Calu3 (cell line): ENCODE data around the gene PRAF2. TPM values are rescaled to one million over a fixed set of nuclear protein-coding genes. Genes with fewer than 3 reads are reported as not detected.

ENCODE experiments used
- BruUV-seq: library from RNA; stranded (reverse); fragments of 400-500 nt; replicated peaks from 2 replicates; lab custom pipeline; 2021; lab: Mats Ljungman, UMichigan
- CTCF ChIA-PET: fragments of 300-600 bp; sonication (Branson Sonifier 250); formaldehyde crosslinking; loops from one replicate; lab custom pipeline; 2022; ENCODE audit warnings: antibody characterized with exemption; lab: Charles Lee
- DNase-seq: peaks from one replicate; pipeline ENCODE4 v3.0.0; 2022
- H3K27ac Mint-ChIP-seq: one replicate; pipeline ENCODE4 v1.8.0; 2022; ENCODE audit warnings: mixed read lengths; ENCODE audit not compliant: unreplicated experiment
- H3K27me3 Mint-ChIP-seq: one replicate; pipeline ENCODE4 v1.8.0; 2022; ENCODE audit warnings: mixed read lengths; ENCODE audit not compliant: unreplicated experiment
- H3K36me3 Mint-ChIP-seq: one replicate; pipeline ENCODE4 v1.8.0; 2022; ENCODE audit warnings: mild to moderate bottlenecking, moderate library complexity, mixed read lengths; ENCODE audit not compliant: insufficient read depth, unreplicated experiment
- H3K4me1 Mint-ChIP-seq: one replicate; pipeline ENCODE4 v1.8.0; 2022; ENCODE audit warnings: mild to moderate bottlenecking, low read depth, mixed read lengths; ENCODE audit not compliant: unreplicated experiment
- H3K4me3 Mint-ChIP-seq: one replicate; pipeline ENCODE4 v1.8.0; 2022; ENCODE audit warnings: mild to moderate bottlenecking, low read depth, moderate library complexity, mixed read lengths; ENCODE audit not compliant: unreplicated experiment
- H3K9me3 Mint-ChIP-seq: one replicate; pipeline ENCODE4 v1.8.0; 2022; ENCODE audit warnings: low read depth, mixed read lengths; ENCODE audit not compliant: unreplicated experiment
- intact Hi-C: fragments of 100-400 bp; cut with micrococcal nuclease; formaldehyde crosslinking; loops from one replicate; pipeline ENCODE4 v1.10.0; 2022; ENCODE audit not compliant: unreplicated experiment
- total RNA-seq: library from RNA; stranded (reverse); gene quantifications from 2 replicates; pipeline ENCODE4 v1.2.3, GENCODE V29; 2022
- TF ChIP-seq, protein P1 (sequence below): fragments of 200-600 bp; IDR thresholded peaks from one replicate; pipeline ENCODE4 v1.8.0; 2022; ENCODE audit warnings: antibody characterized with exemption; ENCODE audit not compliant: unreplicated experiment

The PRAF2 gene
- total RNA-seq, 1 experiment from 2014 or later, result 16.1 TPM

GRCh38 chrX:49039598-49040375 is 34.0 kb downstream of the PRAF2 start:
- CTCF ChIA-PET, result interaction anchor here (1.0 kb wide), 1 partner anchor 37 kb away, joined by 5 read pairs; the partner anchor contains the start of gene GRIPAP1
- Mint-ChIP-seq H3K36me3 (peaks cover 65% of the 10 kb centered on the region), H3K27ac (peak overlapping the region; percentile 72), H3K9me3 (no peaks in the 10 kb centered on the region), H3K27me3 (no peaks in the 10 kb centered on the region), H3K4me3 (peak overlapping the region; percentile 52), H3K4me1 (peaks cover 36% of the 10 kb centered on the region)
- TF ChIP-seq, protein P1, sequence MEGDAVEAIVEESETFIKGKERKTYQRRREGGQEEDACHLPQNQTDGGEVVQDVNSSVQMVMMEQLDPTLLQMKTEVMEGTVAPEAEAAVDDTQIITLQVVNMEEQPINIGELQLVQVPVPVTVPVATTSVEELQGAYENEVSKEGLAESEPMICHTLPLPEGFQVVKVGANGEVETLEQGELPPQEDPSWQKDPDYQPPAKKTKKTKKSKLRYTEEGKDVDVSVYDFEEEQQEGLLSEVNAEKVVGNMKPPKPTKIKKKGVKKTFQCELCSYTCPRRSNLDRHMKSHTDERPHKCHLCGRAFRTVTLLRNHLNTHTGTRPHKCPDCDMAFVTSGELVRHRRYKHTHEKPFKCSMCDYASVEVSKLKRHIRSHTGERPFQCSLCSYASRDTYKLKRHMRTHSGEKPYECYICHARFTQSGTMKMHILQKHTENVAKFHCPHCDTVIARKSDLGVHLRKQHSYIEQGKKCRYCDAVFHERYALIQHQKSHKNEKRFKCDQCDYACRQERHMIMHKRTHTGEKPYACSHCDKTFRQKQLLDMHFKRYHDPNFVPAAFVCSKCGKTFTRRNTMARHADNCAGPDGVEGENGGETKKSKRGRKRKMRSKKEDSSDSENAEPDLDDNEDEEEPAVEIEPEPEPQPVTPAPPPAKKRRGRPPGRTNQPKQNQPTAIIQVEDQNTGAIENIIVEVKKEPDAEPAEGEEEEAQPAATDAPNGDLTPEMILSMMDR, result no peak
- no TSS peak for BruUV-seq
- peak; percentile 72 for DNase-seq
- intact Hi-C loops, result loop anchor here (2.0 to 10.0 kb wide), 4 partner anchors 37 to 235 kb away; partner anchors contain the start of genes GRIPAP1, HDAC6, KCND1 and PIM2

GRCh38 chrX:49037883-49038475 is 35.8 kb downstream of the PRAF2 start:
- no peak overlapping the region for H3K27ac Mint-ChIP-seq
- CTCF ChIA-PET, result no interaction called here
- BruUV-seq, result no TSS peak
- TF ChIP-seq, protein P1, result no peak
- intact Hi-C loops, result no loop called here
- no peaks in the 10 kb centered on the region for H3K27me3 Mint-ChIP-seq
- DNase-seq, result no peak
- peaks cover 29% of the 10 kb centered on the region for H3K4me1 Mint-ChIP-seq
- H3K9me3 Mint-ChIP-seq, result no peaks in the 10 kb centered on the region
- no peak overlapping the region for H3K4me3 Mint-ChIP-seq
- H3K36me3 Mint-ChIP-seq, result peaks cover 67% of the 10 kb centered on the region

DNA sequence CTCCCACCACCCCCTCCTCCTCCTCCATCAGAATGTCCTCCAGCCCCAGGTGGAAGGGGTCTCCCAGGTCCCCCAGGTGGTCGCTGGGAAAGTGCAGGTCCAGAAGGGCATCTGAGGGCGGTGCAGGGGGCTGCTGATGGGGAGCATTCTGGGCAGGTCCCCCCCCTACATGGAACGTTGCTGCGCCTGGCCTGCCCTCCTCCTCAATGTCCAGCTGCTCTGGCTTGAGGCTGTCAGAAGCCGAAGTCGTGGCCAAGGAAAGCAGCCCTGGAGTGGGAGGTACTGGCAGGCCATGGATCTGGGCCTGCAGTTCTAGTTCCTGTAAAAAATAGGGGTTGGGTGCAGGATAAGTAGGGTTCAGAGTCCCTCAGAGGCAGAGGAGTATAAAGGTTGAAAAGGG is 43.5 kb downstream of the PRAF2 start:
- peaks cover 55% of the 10 kb centered on the region for H3K36me3 Mint-ChIP-seq
- no peak overlapping the region for H3K4me3 Mint-ChIP-seq
- no peak overlapping the region for H3K27ac Mint-ChIP-seq
- CTCF ChIA-PET, result no interaction called here
- no TSS peak for BruUV-seq
- TF ChIP-seq, protein P1, result no peak
- no peaks in the 10 kb centered on the region for H3K9me3 Mint-ChIP-seq
- no peaks in the 10 kb centered on the region for H3K27me3 Mint-ChIP-seq
- H3K4me1 Mint-ChIP-seq, result peaks cover 7% of the 10 kb centered on the region
- intact Hi-C loops, result no loop called here
- no peak for DNase-seq

DNA sequence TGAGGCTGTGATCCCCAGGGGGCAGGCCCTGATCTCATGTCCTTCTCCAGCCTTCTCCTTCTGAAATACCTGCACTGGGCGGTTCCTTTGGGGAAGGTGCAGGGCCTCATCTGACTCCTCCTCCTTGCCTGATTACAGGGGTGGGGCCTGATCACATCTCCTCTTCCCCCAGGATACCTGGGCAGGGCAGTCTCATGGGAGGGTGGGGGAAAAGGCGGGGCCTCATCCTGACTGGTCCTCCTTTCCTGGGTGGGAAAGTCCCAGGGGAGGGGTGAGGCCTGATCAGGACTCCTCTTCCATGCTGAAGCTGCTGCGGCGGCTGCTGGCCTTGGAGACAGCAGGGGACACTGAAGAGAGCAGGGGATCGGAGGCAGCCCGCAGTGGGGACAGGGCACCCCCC is 43.9 kb downstream of the PRAF2 start:
- Mint-ChIP-seq H3K27ac (no peak overlapping the region), H3K27me3 (no peaks in the 10 kb centered on the region), H3K9me3 (no peaks in the 10 kb centered on the region), H3K4me3 (no peak overlapping the region), H3K4me1 (peaks cover 7% of the 10 kb centered on the region), H3K36me3 (peaks cover 55% of the 10 kb centered on the region)
- TF ChIP-seq, protein P1, result no peak
- BruUV-seq, result no TSS peak
- peak; percentile 39 for DNase-seq
- intact Hi-C loops, result no loop called here
- CTCF ChIA-PET, result no interaction called here

Other genes starting within 250 kb of the PRAF2 start
- gene ERAS, start 247.5 kb downstream of the PRAF2 start, total RNA-seq, result 0.47 and 0.49 TPM in 2 replicates
- 53.3 and 70.5 TPM in 2 replicates for gene PCSK1N, start 238.4 kb downstream of the PRAF2 start, total RNA-seq
- gene TIMM17B, start 176.2 kb downstream of the PRAF2 start, total RNA-seq, result 86.1 and 96.8 TPM in 2 replicates
- 110 and 113 TPM in 2 replicates for gene PQBP1, start 176.1 kb downstream of the PRAF2 start, total RNA-seq
- gene SLC35A2, start 162.4 kb downstream of the PRAF2 start, total RNA-seq, result 68.1 and 81.0 TPM in 2 replicates
- 12.8 and 13.9 TPM in 2 replicates for gene PIM2, start 155.0 kb downstream of the PRAF2 start, total RNA-seq
- 67.8 and 73.0 TPM in 2 replicates for gene OTUD5, start 116.4 kb downstream of the PRAF2 start, total RNA-seq
- 8.4 and 9.7 TPM in 2 replicates for gene KCND1, start 102.2 kb downstream of the PRAF2 start, total RNA-seq
- 92.8 and 97.8 TPM in 2 replicates for gene GRIPAP1, start 71.7 kb downstream of the PRAF2 start, total RNA-seq
- gene TFE3, start 30.6 kb downstream of the PRAF2 start, total RNA-seq, result 32.2 and 35.1 TPM in 2 replicates
- gene CCDC120, start 15.0 kb downstream of the PRAF2 start, total RNA-seq, result 30.8 and 39.0 TPM in 2 replicates
- 42.7 and 59.3 TPM in 2 replicates for gene WDR45, start 5.9 kb upstream of the PRAF2 start, total RNA-seq
- 32.3 and 35.7 TPM in 2 replicates for gene GPKOW, start 49.7 kb upstream of the PRAF2 start, total RNA-seq
- gene MAGIX, start 88.8 kb upstream of the PRAF2 start, total RNA-seq, result 13.9 and 16.6 TPM in 2 replicates
- 222 and 273 TPM in 2 replicates for gene PLP2, start 97.9 kb upstream of the PRAF2 start, total RNA-seq
- gene PRICKLE3, start 112.4 kb upstream of the PRAF2 start, total RNA-seq, result 22.3 and 24.3 TPM in 2 replicates
- 1.9 and 2.7 TPM in 2 replicates for gene SYP, start 126.2 kb upstream of the PRAF2 start, total RNA-seq
- gene CACNA1F, start 159.3 kb upstream of the PRAF2 start, total RNA-seq, result not detected in 2 replicates
- 16.8 and 17.0 TPM in 2 replicates for gene CCDC22, start 161.5 kb upstream of the PRAF2 start, total RNA-seq
- 0.26 TPM in 1 of 2 replicates, not detected in the other for gene FOXP3, start 190.7 kb upstream of the PRAF2 start, total RNA-seq
- gene PPP1R3F, start 195.8 kb upstream of the PRAF2 start, total RNA-seq, result 14.7 and 18.8 TPM in 2 replicates
- gene GAGE10, start 229.6 kb upstream of the PRAF2 start, total RNA-seq, result not detected in 2 replicates
- gene GAGE12J, start 248.0 kb upstream of the PRAF2 start, total RNA-seq, result not detected in 2 replicates